A204.1 (cell line): ENCODE data around the gene PCF11.
"Not testable (repeated sequence)": the region's sequence is repeated elsewhere in the genome, so short reads cannot be mapped to it uniquely, and the experiment has no call there.

Source experiments
- FAIRE-seq: peaks from 2 replicates; lab custom pipeline; 2012; peaks lifted over from hg19 to GRCh38; lab: Jason Lieb, UNC

Gene PCF11

DNA sequence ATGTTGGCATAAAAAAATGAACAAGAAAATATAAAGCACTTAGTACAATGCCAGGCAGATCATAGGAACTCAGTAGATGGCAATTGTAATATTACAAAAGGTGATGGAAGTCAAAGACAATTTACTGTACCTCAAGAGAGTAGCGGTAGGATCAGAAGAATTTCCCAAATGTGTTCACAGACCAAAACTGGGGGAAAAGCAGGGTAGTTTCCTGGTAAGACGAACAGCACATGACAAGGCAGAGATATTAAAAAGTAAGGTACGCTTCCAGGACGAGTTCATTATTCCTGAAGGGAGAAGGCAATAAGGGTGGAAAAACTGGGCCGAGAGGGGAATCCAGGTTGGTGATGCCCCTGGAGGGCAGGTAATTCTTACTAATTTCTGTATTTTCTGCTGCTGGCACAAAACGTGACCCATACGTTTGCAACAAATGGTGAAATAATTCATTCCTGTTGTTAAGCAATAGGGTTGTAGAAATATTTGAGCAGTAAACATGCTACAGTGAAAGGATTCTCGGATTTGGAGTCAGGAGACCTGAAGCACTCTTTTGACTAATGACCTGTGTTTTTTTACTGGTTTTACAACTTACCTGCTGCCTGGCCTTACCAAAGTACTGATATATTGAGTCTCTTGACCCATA is 35.8 kb downstream of the PCF11 start:
- FAIRE-seq = no peak

- peak; percentile 59 for FAIRE-seq
Observed at GRCh38 chr11:83193315-83194280, 36.7 kb downstream of the PCF11 start, which contains the start of gene ANKRD42. TSS of gene ANKRD42 (plus strand) at chr11:83193712. CDS start at chr11:83194671, 959 bp downstream.

DNA sequence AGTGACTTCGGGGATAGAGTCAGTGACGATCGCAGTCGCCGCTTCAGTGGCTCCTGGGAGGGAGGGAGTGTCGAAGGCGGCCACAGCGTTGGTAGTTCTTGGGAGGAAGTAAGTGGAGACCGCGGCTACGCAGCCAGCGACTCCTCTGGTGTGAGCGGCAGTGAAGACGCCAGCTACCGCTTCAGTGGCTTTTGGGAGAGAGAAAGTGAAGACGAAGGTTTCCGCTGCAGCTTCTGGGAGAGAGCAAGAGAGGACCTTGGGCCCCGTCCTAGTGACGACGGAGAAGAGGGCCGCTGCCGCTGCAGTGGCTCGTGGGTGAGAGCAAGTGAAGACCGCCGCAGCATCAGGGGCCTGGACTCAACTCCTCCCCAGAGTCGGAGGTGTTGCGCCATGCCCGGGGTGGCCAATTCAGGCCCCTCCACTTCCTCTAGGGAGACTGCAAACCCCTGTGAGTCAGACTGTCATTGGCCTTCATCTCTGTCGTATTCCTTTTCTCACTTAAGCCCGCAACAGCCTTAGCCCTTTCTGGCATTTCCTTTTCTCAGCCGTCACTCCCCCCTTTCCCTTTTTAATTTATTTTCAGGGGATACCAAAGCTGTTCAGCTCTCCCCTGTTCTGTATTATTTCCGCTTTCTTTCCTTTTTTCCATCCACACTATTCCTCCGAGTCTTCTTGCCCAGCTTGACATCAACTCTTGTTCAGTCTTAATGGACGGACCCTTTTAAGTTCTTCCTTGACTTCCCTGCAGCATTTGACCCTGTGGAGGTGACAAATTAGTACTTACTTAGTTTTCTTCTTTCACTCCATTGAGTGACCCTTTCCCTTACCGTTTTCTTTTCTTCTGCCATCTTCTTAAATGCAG is 37.6 kb downstream of the PCF11 start:
- no peak for FAIRE-seq

DNA sequence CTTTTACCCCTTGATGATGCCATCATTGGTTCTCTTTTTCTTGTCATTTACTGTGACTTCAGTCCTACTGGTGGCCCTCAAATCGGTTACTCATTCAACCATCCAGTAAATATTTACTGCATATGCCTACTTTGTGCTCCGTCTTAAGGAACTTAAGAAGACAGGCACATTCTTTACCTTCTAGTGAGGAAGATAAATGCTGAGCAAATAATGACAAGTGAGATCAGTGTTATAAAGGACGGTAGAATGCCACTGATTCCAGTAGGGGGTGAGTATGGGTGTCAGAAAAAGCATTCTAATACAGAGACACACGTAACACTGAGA is 38.2 kb downstream of the PCF11 start:
- no peak for FAIRE-seq

DNA sequence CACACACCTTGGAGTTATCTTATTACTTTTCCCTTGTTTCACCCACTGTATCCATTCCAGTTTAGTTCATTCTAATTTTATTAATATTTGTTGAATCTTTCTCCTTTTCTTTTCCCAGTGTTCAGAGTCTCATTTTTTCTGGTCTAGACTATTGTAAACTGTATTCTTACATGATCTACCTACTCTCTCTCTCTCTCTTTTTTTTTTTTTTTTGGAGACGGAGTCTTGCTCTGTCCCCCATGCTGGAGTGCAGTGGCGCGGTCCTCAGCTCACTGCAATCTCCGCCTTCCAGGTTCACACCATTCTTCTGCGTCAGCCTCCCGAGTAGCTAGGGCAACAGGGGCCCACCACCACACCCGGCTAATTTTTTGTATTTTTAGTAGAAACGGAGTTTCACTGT is 38.7 kb downstream of the PCF11 start:
- FAIRE-seq = no peak

- no peak for FAIRE-seq
Observed at GRCh38 chr11:83200035-83200434, 43.1 kb downstream of the PCF11 start.

GRCh38 chr11:83205608-83206185 is 48.8 kb downstream of the PCF11 start:
- no peak for FAIRE-seq

- no peak for FAIRE-seq
Observed at GRCh38 chr11:83206221-83206620, 49.3 kb downstream of the PCF11 start.

DNA sequence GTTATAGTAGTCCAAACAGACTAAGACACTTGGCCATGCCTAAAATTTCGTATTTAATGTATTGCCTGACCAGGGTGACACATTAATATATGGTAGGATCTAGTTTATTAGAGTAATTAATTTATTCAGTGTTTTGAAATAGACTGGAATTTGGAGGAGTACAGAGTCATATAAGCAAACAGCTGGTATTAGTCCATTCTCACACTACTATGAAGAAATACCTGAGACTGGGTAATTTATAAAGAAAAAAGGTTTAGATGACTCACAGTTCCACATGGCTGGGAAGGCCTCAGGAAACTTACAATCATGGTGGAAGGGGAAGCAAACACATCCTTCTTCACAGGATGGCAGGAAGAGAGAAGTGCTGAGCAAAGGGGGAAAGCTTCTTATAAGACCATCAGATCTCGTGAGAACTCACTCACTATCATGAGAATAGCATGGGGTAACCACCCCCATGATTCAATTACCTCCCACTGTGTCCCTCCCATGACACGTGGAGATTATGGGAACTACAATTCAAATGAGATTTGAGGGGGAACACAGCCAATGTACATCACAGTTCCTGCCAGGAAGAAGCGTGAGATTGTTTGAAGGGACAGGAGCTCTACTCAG is 49.9 kb downstream of the PCF11 start:
- FAIRE-seq = not testable (repeated sequence)

DNA sequence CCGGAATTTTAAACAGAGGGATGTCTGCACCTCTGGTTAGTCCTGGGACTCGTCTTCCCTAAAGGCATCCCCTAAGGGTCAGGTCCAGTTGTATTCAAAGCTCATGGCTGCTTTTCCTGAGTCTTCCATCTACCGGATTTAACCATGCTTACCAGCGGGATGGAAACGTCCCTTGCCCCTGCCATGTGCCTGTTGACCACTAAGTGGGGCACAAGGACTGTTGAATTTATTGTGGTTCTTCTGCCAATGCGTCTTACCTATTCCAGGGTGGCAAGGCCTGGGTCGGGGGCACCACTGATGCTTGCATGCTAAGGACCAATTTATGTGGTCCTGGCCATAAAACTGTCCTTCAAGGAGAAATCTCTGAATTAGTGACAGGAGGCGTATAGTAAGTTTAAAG is 62.2 kb downstream of the PCF11 start:
- FAIRE-seq = no peak

GRCh38 chr11:83220260-83220659 is 63.3 kb downstream of the PCF11 start:
- FAIRE-seq = no peak

- FAIRE-seq = no peak
Observed at GRCh38 chr11:83221694-83222093, 64.8 kb downstream of the PCF11 start.

- FAIRE-seq = no peak
Observed at GRCh38 chr11:83222499-83222898, 65.6 kb downstream of the PCF11 start.

DNA sequence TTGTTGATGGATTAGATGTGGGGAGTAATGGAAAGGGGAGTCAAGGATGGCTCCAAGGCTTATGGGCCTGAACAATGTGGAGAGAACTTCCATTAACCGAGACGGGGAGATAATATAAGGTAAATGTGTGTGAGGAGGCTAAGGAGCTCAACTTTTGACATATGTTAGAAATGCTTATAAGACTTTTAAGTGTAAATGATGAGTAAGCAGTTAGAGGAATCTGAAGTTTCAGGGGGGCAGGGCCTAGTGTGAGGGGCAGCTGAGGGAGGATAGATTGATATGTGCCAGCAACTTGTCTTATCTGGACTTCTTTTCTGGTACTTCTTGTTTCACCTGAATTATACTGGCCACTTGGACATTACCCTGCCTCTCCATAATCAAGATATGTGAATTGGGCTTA is 66.5 kb downstream of the PCF11 start:
- no peak for FAIRE-seq

DNA sequence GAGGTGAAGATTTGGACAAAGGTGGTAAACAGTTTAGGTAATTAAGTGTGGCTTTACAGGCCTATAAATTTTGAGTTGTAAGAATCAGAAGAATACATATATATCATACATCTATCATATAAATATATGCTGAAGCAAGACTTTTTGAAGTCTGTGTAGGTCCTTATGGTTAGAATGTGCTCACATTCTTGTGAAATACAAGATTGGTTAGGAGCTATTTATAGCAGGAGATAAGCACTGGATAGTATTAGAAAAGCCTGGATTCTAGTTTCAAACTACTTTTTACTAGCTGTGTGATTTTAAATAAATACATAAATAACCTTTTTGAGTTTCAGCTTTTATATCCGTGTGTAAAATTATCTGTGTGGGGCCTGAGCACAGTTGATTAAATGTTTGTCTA is 78.9 kb downstream of the PCF11 start:
- no peak for FAIRE-seq
